Subcutaneous adipose tissue (tissue), 4 donors: ENCODE data around the gene FNDC3A. TPM values are rescaled to one million over a fixed set of nuclear protein-coding genes. Genes with fewer than 3 reads are reported as not detected.

ENCODE experiments used
- total RNA-seq, 4 donors: library from RNA; depleted of rRNA; stranded (reverse); fragments of >200 nt; gene quantifications; one replicate each; pipeline ENCODE4 v1.1.0, GENCODE V29; 2016
- TF ChIP-seq, protein P1 (sequence below): fragments of 450-650 bp; IDR thresholded peaks from one replicate; pipeline ENCODE4 v1.5.1; 2016; ENCODE audit warnings: low read depth, mild to moderate bottlenecking, control low read depth, antibody characterized with exemption, moderate library complexity

The FNDC3A gene
- total RNA-seq, 4 donors from 2014 or later: 30.1 to 61.2 (median 47.2) TPM

DNA sequence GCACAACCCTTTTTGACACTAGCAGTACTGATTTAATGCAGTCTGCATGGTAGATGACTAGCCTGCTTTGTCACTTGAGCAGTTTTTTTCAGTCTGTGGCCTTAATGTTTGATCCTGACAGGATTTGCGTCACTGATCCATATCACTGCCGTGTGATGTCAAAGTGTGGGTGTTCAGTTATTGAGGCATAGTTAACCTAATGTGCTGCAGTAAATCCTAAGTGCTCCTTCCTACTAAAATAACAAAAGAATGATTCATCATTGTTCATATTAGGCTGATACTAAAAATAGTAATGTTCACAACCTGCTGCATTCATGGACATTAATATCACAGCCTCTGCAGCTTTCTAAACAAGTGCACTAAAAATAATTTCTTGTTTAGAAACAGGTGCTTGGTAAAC, 122.5 kb downstream of the FNDC3A start:
- TF ChIP-seq, protein P1, sequence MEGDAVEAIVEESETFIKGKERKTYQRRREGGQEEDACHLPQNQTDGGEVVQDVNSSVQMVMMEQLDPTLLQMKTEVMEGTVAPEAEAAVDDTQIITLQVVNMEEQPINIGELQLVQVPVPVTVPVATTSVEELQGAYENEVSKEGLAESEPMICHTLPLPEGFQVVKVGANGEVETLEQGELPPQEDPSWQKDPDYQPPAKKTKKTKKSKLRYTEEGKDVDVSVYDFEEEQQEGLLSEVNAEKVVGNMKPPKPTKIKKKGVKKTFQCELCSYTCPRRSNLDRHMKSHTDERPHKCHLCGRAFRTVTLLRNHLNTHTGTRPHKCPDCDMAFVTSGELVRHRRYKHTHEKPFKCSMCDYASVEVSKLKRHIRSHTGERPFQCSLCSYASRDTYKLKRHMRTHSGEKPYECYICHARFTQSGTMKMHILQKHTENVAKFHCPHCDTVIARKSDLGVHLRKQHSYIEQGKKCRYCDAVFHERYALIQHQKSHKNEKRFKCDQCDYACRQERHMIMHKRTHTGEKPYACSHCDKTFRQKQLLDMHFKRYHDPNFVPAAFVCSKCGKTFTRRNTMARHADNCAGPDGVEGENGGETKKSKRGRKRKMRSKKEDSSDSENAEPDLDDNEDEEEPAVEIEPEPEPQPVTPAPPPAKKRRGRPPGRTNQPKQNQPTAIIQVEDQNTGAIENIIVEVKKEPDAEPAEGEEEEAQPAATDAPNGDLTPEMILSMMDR: no peak

DNA sequence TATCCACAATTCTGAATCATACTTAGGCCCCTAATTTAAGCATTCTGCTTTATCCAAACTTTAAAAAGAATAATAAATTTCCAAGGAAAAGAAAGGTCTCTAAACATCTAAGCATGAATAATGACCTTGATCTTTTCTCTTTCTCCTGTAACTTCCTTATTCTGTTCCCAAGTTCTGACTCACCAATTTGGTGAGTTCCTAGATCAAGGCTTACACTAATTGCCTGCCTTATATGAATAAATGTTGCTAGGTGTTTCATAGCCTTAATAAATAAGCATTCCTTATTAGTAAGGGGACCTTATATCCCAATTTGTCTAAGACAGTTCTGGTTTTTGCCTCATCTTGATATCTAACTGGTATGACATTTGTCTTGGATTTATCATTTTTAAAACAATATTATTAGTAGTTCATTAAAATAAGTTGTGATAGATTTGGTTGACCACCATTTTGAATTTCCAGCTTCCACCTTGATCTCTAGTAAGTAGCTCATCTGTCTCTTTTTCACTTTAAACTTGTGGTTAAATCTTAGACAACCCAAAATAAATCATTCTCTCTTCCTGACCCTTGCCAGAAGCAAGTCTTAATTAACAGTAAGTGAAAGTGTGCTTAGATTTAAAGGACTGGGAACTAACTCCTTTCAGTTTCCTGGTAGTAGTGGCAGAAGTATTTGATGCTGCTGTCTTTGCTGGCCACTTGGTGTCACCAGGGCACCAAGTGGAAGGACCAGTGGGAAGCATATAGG, 123.2 kb downstream of the FNDC3A start:
- TF ChIP-seq, protein P1: no peak

DNA sequence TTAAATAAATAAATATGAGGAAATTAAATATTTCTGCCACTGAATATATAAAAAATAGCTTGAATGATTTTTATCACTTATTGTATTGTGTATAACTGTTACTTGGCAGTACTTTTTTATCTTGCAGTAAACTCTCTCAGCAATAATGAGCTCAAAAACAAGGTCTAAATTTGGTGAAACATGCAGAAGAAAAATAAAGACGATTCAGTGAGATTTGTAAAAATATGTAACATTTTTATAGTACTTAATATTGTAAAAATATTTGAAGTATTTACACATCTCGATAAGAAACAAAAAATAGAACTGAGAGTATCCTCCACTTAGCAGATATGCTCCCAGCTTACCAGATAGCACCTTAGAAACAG, 123.8 kb downstream of the FNDC3A start:
- TF ChIP-seq, protein P1: no peak

DNA sequence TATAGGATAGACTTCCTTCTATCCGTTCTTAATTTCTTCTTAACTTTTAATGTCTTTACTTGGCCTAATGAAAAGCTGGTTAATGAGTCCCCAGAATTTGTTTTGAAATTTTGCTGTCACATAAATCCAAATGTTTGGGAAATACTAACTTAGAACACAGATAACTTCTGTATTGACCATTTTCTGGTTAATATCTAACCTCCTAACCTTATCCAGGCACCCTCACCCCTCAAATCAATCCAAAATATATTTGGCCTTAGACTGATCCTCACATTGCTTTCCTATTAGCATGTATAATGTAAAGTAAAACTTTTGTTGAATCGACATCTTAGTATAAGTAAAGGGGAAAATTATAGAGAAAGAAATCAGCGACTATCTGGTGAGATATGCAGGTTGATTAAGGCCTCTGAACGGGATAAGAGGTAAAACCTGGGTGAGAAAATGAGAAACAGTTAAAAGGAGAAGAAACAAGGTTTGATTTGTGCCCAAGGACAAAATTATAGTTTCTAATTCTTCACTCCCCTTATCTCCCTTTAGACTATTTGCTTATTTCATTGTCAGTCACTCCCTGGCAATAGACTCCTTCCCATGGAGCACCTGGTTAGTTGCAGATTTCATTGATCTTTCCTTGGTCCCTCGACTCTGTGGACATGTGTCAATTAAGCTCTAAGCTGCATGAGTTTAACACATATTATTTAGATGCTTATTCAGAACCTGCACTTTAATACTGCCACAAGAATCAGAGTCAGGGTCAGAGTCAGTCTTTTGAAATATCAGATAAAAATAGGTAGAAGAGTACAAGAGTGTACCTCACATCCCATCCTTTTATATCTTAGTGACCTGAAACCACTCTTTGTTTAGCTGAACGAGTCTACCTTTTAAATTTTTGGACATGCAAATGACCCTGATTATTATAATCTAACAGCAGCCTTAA, 125.2 kb downstream of the FNDC3A start:
- TF ChIP-seq, protein P1: no peak

DNA sequence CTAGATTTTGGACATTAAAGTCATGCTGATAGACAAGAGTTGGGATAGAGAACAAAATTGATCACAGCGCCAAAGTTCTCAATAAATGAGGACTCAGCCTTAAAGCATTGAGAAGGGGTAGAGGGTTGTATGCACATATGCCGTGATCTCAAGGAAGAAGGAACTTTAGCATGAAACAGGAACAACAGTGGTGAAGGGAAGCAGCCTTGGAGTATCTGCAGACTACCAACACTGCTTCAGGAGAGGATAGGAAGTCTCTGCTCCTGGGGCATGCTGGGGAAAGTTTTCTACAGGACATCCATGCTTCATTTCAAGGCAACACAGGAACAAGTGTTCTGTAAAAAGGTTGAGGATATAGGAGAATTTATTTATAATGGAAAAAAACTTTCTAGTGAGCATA, 132.5 kb downstream of the FNDC3A start:
- TF ChIP-seq, protein P1: no peak

DNA sequence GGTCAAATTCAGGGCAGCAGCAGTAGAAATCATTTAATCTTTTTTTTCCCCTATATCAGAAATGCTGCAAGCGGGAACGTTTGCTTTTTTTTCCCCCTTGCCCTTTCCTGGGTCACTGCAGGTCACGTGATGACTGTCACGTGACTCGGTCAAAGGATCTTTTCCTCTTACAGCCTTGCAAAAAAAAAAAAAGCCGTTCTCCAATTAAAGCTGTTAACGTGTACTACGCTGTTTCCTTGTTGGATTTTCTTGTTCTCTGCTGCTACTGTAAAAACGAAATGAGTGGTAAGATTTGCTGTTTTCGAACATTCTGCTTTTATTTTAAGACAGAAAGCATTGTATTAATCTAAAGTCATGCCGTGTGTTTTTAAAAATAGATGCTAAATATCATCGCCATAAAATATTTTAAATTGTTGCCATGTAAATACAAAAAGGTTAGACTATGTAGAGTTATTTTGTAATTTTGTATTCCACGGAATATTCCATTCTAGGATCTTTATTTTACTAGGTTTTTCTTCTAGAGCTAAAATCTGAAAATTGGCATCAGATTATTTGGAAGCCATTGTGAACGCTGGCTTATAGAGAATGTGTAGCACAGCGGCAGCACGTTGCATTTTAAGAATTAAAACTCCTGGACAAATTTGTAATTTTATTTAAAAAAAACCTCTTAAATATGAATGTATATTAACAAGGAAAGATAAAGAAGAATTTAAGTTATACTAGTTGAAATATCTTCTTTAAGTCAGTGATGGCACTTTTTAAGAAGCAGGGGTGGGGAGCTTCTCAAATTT, 134.6 kb downstream of the FNDC3A start:
- TF ChIP-seq, protein P1: no peak

DNA sequence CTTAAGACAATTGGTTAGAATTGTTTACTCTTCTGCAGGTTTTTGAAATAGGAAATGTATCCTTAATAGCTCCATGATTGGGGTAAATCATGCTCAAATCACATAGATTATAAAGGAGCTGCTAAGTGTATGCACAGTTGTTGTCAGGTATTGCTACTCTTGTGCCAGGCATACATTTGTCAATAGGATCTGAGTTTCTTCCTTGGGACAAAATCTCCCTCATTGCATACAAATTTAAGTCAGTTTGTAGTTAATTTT, 135.1 kb downstream of the FNDC3A start:
- TF ChIP-seq, protein P1: no peak
